ENCODE data around the gene GLCCI1.

Gene GLCCI1

DNA sequence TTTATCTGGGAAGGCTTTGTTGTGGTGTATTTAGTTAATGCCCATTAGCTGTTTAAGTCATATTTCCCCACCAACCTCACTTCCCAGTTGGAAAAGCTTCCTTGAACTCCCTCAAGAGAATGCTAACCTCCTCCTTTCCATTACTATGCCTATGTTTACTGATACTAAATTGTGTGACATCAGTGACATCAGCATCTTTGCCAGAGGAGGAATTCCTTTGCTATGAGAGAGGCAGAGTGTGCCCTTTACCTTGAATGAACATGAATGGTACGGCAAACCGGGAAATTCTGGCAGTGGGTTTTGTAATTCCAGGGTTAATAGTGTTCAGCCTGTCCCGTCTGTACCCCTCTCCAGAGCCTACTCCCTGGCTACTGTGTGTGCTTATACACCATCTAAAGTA is 22.1 kb upstream of the GLCCI1 start:
- no peak overlapping the region for H3K27ac ChIP-seq
- H3K9me3 ChIP-seq = no peaks in the 10 kb centered on the region
- no peak overlapping the region for H3K4me3 ChIP-seq (ENCODE audit: low read depth in 1 of 2, low read length in 1 of 2)
- no peaks in the 10 kb centered on the region for H3K4me1 ChIP-seq (ENCODE audit: control insufficient read depth in 1 of 2, insufficient read depth in 1 of 2, low read depth in 1 of 2, low read length in 1 of 2)
- H3K36me3 ChIP-seq = no peaks in the 10 kb centered on the region
- no peaks in the 10 kb centered on the region for H3K27me3 ChIP-seq
- TF ChIP-seq, protein P1, sequence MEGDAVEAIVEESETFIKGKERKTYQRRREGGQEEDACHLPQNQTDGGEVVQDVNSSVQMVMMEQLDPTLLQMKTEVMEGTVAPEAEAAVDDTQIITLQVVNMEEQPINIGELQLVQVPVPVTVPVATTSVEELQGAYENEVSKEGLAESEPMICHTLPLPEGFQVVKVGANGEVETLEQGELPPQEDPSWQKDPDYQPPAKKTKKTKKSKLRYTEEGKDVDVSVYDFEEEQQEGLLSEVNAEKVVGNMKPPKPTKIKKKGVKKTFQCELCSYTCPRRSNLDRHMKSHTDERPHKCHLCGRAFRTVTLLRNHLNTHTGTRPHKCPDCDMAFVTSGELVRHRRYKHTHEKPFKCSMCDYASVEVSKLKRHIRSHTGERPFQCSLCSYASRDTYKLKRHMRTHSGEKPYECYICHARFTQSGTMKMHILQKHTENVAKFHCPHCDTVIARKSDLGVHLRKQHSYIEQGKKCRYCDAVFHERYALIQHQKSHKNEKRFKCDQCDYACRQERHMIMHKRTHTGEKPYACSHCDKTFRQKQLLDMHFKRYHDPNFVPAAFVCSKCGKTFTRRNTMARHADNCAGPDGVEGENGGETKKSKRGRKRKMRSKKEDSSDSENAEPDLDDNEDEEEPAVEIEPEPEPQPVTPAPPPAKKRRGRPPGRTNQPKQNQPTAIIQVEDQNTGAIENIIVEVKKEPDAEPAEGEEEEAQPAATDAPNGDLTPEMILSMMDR (IDR thresholded peaks at IDR 0.05) = no peak

DNA sequence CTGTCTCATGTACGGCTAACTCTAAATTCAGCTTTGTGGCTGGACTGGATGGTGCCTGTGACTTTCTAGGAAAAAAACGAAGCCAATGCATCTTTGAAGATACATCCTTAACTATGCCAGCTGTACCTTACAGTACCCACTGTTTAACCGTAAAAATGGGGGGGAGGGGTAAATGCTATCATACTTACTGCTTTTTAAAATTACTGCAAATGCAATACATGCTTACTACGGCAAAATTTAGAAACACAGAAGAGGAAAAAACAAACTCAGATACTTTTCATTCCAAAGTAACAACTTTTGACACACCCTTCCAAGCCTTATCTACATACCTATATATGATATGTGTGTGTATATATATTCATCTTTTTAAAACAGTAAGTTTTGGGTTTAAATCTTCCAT is 20.4 kb upstream of the GLCCI1 start:
- H3K27me3 ChIP-seq = no peaks in the 10 kb centered on the region
- no peaks in the 10 kb centered on the region for H3K9me3 ChIP-seq
- H3K4me1 ChIP-seq (ENCODE audit: control insufficient read depth in 1 of 2, insufficient read depth in 1 of 2, low read depth in 1 of 2, low read length in 1 of 2) = no peaks in the 10 kb centered on the region
- TF ChIP-seq, protein P1 (IDR thresholded peaks at IDR 0.05) = no peak
- no peaks in the 10 kb centered on the region for H3K36me3 ChIP-seq
- H3K27ac ChIP-seq = no peak overlapping the region
- H3K4me3 ChIP-seq (ENCODE audit: low read depth in 1 of 2, low read length in 1 of 2) = no peak overlapping the region

DNA sequence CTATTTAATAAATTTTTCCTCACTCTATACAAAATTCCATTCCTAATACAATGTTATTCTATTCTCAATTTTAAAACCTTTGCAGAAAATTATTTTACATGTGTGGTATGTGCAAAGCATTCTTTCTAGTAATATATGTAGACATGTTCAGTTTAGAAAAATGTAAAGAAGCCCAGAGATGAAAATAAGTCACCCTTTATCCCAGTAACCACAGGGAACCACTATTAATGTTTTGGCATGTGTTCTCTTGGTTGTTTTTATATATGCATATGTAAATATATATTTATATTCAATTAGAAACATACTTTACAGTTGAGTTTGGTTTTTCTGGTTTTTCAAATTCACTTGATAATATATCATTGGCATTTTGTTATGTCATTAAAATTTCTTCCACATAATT is 14.8 kb upstream of the GLCCI1 start:
- Histone ChIP-seq H3K27ac (no peak overlapping the region), H3K9me3 (no peaks in the 10 kb centered on the region), H3K4me1 (ENCODE audit: control insufficient read depth in 1 of 2, insufficient read depth in 1 of 2, low read depth in 1 of 2, low read length in 1 of 2) (no peaks in the 10 kb centered on the region), H3K4me3 (ENCODE audit: low read depth in 1 of 2, low read length in 1 of 2) (no peak overlapping the region), H3K36me3 (no peaks in the 10 kb centered on the region), H3K27me3 (no peaks in the 10 kb centered on the region)
- TF ChIP-seq, protein P1 (IDR thresholded peaks at IDR 0.05) = no peak

DNA sequence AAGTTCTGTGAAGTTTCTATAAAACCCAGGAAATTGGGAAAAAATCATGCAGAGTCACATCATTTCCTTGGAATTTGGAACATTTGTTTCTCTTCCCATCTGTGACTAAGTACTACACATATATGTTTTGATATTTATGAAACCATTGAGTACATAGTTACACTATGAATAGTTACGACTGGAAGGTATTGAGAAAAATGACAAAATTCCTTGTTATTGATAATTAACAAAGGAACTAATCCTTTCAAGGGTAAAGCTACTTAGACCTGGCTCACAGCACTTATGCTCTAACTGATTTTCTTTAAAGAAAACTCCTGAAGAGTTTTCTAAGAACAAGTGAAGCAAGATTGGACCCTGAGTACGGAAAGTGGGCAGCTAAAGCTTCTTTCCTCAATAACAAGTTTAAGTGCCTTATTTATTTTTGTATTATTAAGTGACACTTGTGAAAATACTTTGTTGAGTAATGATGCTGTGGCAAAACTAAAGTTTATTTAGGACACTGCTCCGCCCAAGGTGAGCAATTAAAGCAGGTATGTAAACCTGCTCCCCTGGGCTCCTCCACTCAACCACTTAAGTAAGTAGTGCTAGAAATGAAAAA is 12.0 kb upstream of the GLCCI1 start:
- no peaks in the 10 kb centered on the region for H3K36me3 ChIP-seq
- no peaks in the 10 kb centered on the region for H3K4me1 ChIP-seq (ENCODE audit: control insufficient read depth in 1 of 2, insufficient read depth in 1 of 2, low read depth in 1 of 2, low read length in 1 of 2)
- H3K27ac ChIP-seq = no peak overlapping the region
- H3K27me3 ChIP-seq = no peaks in the 10 kb centered on the region
- TF ChIP-seq, protein P1 (IDR thresholded peaks at IDR 0.05) = no peak
- no peaks in the 10 kb centered on the region for H3K9me3 ChIP-seq
- H3K4me3 ChIP-seq (ENCODE audit: low read depth in 1 of 2, low read length in 1 of 2) = no peak overlapping the region

DNA sequence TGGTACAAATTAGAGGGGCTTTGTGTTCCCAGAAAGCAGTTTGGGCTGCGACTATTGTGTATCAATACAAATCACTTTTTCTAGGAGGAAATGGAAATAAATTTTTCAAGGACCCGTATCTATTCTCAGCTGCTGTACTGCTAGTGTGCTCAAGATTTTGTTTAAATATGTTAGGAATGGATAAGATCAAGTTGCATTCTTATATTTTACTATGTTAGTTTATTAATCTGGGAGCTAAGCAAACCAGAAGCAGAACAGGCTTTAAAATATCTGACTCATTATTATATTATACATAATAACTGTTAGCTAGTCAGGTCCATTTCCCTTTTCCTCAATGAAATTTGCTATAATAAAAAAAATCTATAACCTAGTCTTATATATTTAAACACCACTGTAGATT is 11.1 kb upstream of the GLCCI1 start:
- H3K27me3 ChIP-seq = no peaks in the 10 kb centered on the region
- H3K27ac ChIP-seq = no peak overlapping the region
- TF ChIP-seq, protein P1 (IDR thresholded peaks at IDR 0.05) = no peak
- H3K36me3 ChIP-seq = no peaks in the 10 kb centered on the region
- no peaks in the 10 kb centered on the region for H3K9me3 ChIP-seq
- H3K4me1 ChIP-seq (ENCODE audit: control insufficient read depth in 1 of 2, insufficient read depth in 1 of 2, low read depth in 1 of 2, low read length in 1 of 2) = no peaks in the 10 kb centered on the region
- no peak overlapping the region for H3K4me3 ChIP-seq (ENCODE audit: low read depth in 1 of 2, low read length in 1 of 2)
